Measurements from ENCODE around the gene UBE2D4. TPM values are rescaled to one million over a fixed set of nuclear protein-coding genes. Genes with fewer than 3 reads are reported as not detected.
"Not testable (repeated sequence)": the region's sequence is repeated elsewhere in the genome, so short reads cannot be mapped to it uniquely, and the experiment has no call there.

UBE2D4 gene
- total RNA-seq, 1 donor from 2014 or later: 8.3 TPM

DNA sequence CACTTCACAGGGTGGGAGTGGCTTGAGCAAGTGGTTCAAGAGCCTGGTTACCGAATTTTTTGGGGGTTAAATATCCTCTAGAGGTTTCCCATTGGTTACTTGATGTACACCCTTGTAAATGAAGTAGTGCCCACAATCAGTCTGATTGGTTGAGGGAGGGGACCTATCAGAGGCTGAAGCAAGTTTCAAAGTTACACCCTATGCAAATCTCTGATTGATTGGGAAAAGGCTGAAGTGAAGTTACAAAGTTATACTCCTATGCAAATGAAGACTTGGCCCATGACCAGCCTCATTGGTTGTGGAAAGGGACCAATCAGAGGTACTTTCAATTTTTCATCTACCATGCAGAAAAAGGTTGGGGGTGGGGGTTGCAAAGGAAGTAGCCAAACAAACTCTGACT lies 34.7 kb downstream of the UBE2D4 start:
- no peak for DNase-seq (ENCODE audit: low read depth in 2 of 2)

GRCh38 chr7:43966392-43966791 lies 40.2 kb downstream of the UBE2D4 start:
- not testable (repeated sequence) for DNase-seq (ENCODE audit: low read depth in 2 of 2)

DNA sequence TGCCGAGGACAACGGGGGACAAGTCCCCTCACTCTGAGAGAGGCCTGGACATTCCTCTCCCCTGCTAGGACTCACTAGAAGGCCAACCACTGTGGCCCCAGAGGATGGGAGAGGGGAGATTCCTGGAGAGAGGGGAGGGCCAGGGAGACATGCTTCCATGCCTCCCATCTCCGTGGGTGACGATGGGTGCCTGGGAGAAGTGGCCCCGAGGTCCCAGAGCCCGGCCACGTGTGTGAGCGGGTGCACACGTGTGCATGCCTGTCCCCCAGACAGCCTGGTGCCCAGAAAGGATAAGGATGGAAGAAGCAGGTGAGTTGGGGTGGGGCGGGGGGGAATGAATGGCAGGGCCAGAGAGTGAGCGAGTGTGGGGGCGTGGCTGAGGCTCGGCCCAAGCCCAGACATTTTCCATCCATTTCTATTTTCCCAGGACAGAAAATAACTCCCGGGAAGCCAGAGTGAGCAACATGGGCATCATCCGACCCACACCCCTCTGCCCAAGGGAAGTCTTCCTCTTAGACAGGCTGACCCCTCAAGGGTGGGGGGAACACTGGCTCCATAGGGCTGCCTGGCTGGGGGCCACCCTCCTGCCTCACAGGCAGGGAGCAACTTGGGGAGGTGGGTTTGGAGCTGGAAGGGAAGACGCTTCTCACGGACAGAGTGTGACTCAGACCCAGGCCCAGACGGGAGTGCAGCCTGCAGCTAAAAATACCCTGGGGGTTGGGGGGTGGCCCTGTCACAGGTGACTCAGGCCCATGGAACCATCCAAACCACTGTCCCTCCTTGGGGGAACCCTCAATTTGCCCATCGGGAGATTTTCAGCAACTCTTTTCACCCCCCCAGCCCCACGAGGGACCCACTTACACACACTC lies 42.2 kb downstream of the UBE2D4 start:
- DNase-seq (ENCODE audit: low read depth in 2 of 2): not testable (repeated sequence)

DNA sequence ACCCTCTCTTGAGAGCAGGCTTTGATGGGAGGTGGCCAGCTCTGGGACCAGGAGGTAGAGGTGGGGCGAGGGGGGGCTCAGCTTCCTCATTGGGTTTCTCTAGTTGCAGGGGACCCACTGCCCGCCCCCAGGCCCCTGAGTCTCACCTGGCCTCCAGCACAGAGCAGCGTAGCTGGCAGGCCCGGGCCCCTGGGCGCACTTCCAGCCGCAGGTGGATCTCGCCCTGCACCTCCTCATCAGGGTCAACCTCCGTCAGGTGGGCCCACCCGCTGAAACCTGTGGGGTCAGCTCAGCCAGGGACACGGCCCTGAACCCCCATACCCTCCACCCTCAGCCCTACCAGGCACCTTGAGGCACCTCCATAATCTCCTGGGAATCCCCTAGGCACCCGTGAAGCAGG lies 43.4 kb downstream of the UBE2D4 start:
- not testable (repeated sequence) for DNase-seq (ENCODE audit: low read depth in 2 of 2)

DNA sequence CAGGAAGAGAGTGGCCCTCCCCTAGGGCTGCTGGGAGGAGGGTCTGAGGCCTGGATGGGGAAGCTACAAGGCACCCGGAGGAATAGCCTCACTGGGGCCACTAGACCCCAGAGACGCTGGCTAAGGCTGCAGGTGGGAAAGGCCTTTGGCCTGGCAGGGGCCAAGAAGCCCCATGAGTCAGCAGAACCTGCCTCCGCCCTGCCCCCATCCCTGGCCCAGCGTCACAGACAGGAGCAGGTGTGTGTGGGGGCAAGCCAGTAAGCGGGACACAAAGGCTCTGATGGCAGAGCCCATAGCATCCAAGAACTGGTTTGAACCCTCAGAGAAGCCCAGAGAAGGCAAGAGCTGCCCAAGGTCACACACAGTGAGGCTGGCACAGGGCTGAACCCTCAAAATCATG lies 44.5 kb downstream of the UBE2D4 start:
- not testable (repeated sequence) for DNase-seq (ENCODE audit: low read depth in 2 of 2)

- DNase-seq (ENCODE audit: low read depth in 2 of 2): not testable (repeated sequence)
These were observed 47.9 kb downstream of the UBE2D4 start for GRCh38 chr7:43974033-43974573.

DNA sequence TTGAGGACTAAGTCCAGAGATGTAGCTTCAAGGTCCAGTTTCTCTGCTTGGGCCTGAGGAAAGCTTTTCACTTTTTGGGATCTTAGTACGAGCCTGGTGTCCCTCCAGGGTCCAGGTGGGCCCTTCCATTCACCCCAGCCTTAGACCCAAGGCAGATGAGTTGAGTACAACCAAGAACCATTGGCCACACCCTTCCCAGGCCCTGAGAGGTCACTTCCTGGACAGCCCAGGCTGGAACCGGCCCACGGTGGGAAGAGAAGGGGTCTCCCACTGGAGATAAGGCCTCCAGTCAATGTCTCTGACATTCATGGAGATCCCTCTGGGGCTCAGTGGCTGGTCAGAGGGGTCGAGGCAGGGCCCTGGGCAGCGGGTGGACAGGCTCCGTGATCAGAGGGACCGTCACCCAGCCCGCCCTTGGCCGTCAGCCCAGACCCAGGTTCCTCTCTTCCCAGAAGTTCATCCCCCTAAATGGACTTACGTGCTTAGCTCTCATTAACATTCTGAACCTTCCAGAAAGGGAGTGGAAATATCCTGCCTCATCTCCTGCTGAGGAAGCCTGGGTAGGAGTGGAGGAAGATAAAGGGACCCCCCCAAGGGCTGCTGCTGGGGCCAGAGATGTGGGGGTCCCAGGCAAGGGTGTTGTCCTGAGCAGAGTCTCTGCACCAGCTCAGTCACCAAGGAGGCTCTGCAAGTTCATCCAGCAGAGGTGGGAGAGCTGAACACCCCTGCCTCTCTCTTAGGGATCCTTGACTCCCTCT lies 48.7 kb downstream of the UBE2D4 start:
- DNase-seq (ENCODE audit: low read depth in 2 of 2): not testable (repeated sequence)

DNA sequence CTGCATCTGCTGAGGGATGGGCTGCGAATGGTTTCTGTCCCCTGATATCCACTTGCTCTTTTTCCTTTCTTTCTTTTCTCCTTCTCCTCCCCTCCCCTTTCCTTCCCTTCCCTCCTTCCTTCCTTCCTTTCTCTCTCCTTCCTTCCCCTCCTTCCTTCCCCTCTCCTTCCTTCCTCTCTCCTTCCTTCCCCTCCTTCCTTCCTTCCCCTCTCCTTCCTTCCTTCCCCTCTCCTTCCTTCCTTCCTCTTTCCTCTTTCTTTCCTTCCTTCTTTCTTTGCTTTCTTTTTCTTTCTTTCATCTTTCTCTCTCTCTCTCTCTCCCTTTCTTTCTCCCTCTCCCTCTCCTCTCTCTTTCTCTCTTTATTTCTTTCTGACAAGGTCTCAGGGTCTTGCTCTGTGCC lies 51.3 kb downstream of the UBE2D4 start:
- DNase-seq (ENCODE audit: low read depth in 2 of 2): no peak

DNA sequence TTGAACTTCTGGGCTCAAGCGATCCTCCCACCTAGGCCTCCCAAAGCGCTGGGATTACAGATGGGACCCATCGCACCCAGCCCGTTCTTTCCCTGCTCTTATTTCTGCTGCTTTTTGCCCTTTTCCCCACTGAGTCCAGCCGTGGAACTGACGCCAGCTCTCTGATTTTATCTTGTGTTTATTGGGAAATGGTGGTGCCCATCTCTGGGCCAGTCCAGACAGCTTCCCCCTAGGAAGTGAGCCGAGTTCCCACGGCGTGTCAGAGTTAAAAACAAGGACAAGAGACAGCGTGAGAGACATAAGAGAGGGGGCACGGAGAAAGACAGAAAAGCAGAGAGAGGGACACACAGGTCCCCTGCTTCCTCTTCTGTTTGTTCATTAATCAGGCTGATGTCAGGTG lies 51.9 kb downstream of the UBE2D4 start:
- peak in 1 of 2 donors; percentile 56 for DNase-seq (ENCODE audit: low read depth in 2 of 2)

DNA sequence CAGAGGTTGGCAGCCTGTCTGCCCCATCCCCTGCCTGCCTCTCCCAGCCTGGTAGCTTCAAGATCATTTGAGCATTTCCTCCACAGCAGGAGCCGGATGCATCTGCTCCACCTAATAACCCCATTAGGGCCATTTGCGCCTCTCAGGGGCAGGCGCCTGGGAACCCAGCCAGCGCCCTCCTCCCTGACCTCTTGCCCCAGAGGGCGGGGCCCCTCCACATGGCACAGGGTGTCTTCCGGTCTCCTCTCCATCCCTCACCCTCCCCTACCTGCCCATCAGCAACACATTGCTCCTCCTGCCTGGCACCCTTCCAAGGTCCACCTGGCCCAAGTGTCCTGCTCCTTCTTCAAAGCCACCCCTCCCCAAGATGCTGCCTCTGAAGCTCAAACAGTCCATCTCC lies 56.6 kb downstream of the UBE2D4 start:
- DNase-seq (ENCODE audit: low read depth in 2 of 2): not testable (repeated sequence)

- DNase-seq (ENCODE audit: low read depth in 2 of 2): not testable (repeated sequence)
These were observed 57.5 kb downstream of the UBE2D4 start for GRCh38 chr7:43983736-43984135.

GRCh38 chr7:43985904-43986864 lies 59.9 kb downstream of the UBE2D4 start:
- DNase-seq (ENCODE audit: low read depth in 2 of 2): peak; percentile 58 to 72

- not testable (repeated sequence) for DNase-seq (ENCODE audit: low read depth in 2 of 2)
These were observed 61.2 kb downstream of the UBE2D4 start for GRCh38 chr7:43987476-43987875.

DNA sequence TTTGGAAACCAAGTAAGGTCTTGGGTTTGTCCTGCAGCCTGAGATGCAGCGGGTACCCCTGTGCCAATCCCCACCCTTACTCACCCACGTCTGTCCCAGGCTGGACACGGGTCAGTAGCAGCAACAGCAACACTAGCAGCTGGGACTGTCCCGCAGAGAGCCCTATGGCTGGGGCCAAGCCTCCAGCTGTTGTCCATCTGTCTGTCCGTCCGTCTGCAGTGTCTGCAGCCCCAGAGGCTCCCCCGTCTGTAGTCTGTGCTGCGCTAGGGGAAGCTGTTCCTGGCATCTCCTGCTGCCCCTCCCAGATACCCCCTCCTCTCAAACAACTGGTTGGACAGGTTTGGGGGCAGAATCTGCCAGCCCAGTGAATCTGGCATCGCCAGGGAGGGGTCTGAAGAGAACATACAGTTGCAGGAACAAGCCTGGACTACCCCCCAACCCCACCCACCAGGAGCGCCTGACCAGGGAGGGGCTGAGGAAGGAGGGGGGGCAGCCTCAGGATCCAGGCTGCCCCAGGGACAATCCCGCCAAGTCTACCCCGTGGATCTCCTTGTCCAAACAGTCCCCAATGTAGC lies 63.9 kb downstream of the UBE2D4 start:
- not testable (repeated sequence) for DNase-seq (ENCODE audit: low read depth in 2 of 2)

DNA sequence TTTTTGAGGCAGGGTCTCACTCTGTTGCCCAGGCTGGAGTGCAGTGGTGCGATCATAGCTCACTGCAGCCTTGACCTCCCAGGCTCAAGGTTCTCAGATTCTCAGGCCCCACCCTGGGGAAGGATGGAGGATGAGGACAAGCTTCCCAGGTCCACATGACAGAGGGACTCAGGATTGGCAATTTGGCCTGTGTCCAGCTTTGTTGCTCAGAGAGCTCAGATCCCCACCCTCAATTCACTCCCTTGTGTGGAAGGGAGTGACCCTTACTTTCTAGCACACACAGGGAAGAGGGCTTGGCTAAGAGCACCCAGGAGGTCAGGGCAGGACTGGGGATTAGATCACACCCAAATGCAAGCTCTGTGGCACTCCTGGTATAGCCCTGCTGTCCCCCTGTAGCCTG lies 64.6 kb downstream of the UBE2D4 start:
- DNase-seq (ENCODE audit: low read depth in 2 of 2): not testable (repeated sequence)

- not testable (repeated sequence) for DNase-seq (ENCODE audit: low read depth in 2 of 2)
These were observed 66.7 kb downstream of the UBE2D4 start for GRCh38 chr7:43992896-43993295.

DNA sequence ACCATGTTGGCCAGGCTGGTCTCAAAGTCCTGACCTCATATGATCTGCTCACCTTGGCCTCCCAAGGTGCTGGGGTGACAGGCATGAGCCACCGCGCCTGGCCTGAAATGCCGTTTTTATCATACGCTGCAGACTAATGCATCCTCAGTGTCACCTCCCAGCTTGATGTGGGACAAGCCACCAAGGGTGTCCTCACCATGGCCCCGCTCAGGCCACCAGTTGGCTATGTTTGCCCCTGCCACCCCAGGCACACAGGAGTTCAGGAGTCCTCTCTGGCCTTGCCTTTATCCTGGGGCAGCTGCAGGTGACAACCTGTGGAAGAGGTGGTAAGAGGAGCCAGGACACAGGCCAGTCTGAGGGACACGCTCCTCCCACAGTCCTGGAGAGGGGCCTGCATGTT lies 68.4 kb downstream of the UBE2D4 start:
- DNase-seq (ENCODE audit: low read depth in 2 of 2): not testable (repeated sequence)

DNA sequence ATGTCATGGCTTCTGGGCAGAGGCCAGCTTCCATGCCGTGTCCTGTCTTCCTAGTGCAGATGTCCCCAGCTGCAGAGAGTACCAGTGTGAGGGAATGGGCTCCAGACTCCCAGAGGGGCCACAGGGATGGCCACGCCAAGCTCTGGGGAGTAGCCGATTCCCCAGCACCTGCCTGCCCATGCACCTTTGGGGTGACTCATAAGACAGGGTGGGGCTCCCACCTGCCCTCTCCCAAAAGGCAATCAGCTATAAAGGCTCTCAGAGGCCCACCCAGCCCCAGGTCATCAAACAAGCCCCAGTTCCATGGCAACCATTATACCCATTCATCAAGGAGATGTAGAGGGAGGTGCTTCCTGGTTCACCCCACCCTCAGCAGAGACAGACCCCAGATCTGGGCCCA lies 71.3 kb downstream of the UBE2D4 start, which contains the start of gene SPDYE1:
SPDYE1 (plus strand) TSS at position 366 of the 400 bp plus-strand sequence. CDS start 2,053 bp downstream, outside the sequence.
- not testable (repeated sequence) for DNase-seq (ENCODE audit: low read depth in 2 of 2)
